IPS-18c (cell line): ENCODE data around the gene LGR4.
"Not testable (repeated sequence)": the region's sequence is repeated elsewhere in the genome, so short reads cannot be mapped to it uniquely, and the experiment has no call there.

Source experiments
- H3K4me3 ChIP-seq: 2 replicates; pipeline ENCODE4 v1.7.0; 2013; ENCODE audit warnings: low read depth, mild to moderate bottlenecking, low read length, moderate library complexity; ENCODE audit not compliant: insufficient read depth
- H3K9me3 ChIP-seq: one replicate; pipeline ENCODE4 v1.6.1; 2013; ENCODE audit warnings: mild to moderate bottlenecking, low read length, moderate library complexity; ENCODE audit not compliant: control insufficient read depth, insufficient read depth

The LGR4 gene

GRCh38 chr11:27467181-27467913, 5.2 kb downstream of the LGR4 start:
- H3K9me3 ChIP-seq = no peaks in the 10 kb centered on the region
- H3K4me3 ChIP-seq = no peak overlapping the region

GRCh38 chr11:27466363-27466762, 6.2 kb downstream of the LGR4 start:
- H3K9me3 ChIP-seq = no peaks in the 10 kb centered on the region
- no peak overlapping the region for H3K4me3 ChIP-seq

GRCh38 chr11:27465629-27466028, 7.0 kb downstream of the LGR4 start:
- Histone ChIP-seq H3K9me3 (no peaks in the 10 kb centered on the region), H3K4me3 (no peak overlapping the region)

- Histone ChIP-seq H3K9me3 (no peaks in the 10 kb centered on the region), H3K4me3 (no peak overlapping the region)
Measured at GRCh38 chr11:27464909-27465308, 7.7 kb downstream of the LGR4 start.

GRCh38 chr11:27464289-27464696, 8.3 kb downstream of the LGR4 start:
- no peaks in the 10 kb centered on the region for H3K9me3 ChIP-seq
- no peak overlapping the region for H3K4me3 ChIP-seq

GRCh38 chr11:27462543-27462942, 10.0 kb downstream of the LGR4 start:
- no peak overlapping the region for H3K4me3 ChIP-seq
- no peaks in the 10 kb centered on the region for H3K9me3 ChIP-seq

GRCh38 chr11:27460158-27460978, 12.2 kb downstream of the LGR4 start:
- Histone ChIP-seq H3K9me3 (no peaks in the 10 kb centered on the region), H3K4me3 (no peak overlapping the region)

- H3K4me3 ChIP-seq = no peak overlapping the region
- no peaks in the 10 kb centered on the region for H3K9me3 ChIP-seq
Measured at GRCh38 chr11:27459191-27459590, 13.4 kb downstream of the LGR4 start.

GRCh38 chr11:27458182-27458581, 14.4 kb downstream of the LGR4 start:
- no peak overlapping the region for H3K4me3 ChIP-seq
- H3K9me3 ChIP-seq = no peaks in the 10 kb centered on the region

GRCh38 chr11:27456795-27457329, 15.7 kb downstream of the LGR4 start:
- Histone ChIP-seq H3K9me3 (no peaks in the 10 kb centered on the region), H3K4me3 (no peak overlapping the region)

- no peaks in the 10 kb centered on the region for H3K9me3 ChIP-seq
- H3K4me3 ChIP-seq = no peak overlapping the region
Measured at GRCh38 chr11:27456140-27456794, 16.3 kb downstream of the LGR4 start.

GRCh38 chr11:27455667-27456066, 16.9 kb downstream of the LGR4 start:
- Histone ChIP-seq H3K9me3 (no peaks in the 10 kb centered on the region), H3K4me3 (no peak overlapping the region)

GRCh38 chr11:27453701-27454100, 18.9 kb downstream of the LGR4 start:
- Histone ChIP-seq H3K9me3 (no peaks in the 10 kb centered on the region), H3K4me3 (no peak overlapping the region)

GRCh38 chr11:27452147-27452546, 20.4 kb downstream of the LGR4 start:
- Histone ChIP-seq H3K9me3 (no peaks in the 10 kb centered on the region), H3K4me3 (no peak overlapping the region)

GRCh38 chr11:27451244-27451965, 21.2 kb downstream of the LGR4 start:
- no peaks in the 10 kb centered on the region for H3K9me3 ChIP-seq
- H3K4me3 ChIP-seq = no peak overlapping the region

- H3K4me3 ChIP-seq, H3K9me3 ChIP-seq: not testable (repeated sequence)
Measured at GRCh38 chr11:27448184-27448540, 24.4 kb downstream of the LGR4 start.
